ENCODE measurements around the gene MFF.

Gene MFF

GRCh38 chr2:227398684-227399670 lies 73.9 kb downstream of the MFF start:
- Histone ChIP-seq H3K9ac (ENCODE audit: low read depth, low read length) (no peak overlapping the region), H3K9me3 (ENCODE audit: control insufficient read depth, insufficient read depth, low read length) (no peaks in the 10 kb centered on the region), H3K4me1 (ENCODE audit: insufficient read depth, low read length) (peaks cover under 1% of the 10 kb centered on the region; the same call in 1 of the 2 replicates), H3K36me3 (ENCODE audit: insufficient read depth, low read length) (no peaks in the 10 kb centered on the region)

GRCh38 chr2:227401550-227401949 lies 76.5 kb downstream of the MFF start:
- no peaks in the 10 kb centered on the region for H3K36me3 ChIP-seq (ENCODE audit: insufficient read depth, low read length)
- no peak overlapping the region for H3K9ac ChIP-seq (ENCODE audit: low read depth, low read length)
- H3K4me1 ChIP-seq (ENCODE audit: insufficient read depth, low read length), result peaks cover 3% of the 10 kb centered on the region; the same call in 1 of the 2 replicates
- no peaks in the 10 kb centered on the region for H3K9me3 ChIP-seq (ENCODE audit: control insufficient read depth, insufficient read depth, low read length)

- no peaks in the 10 kb centered on the region for H3K36me3 ChIP-seq (ENCODE audit: insufficient read depth, low read length)
- H3K9me3 ChIP-seq (ENCODE audit: control insufficient read depth, insufficient read depth, low read length), result no peaks in the 10 kb centered on the region
- H3K4me1 ChIP-seq (ENCODE audit: insufficient read depth, low read length), result peaks cover 6% of the 10 kb centered on the region; the same call in 1 of the 2 replicates
- H3K9ac ChIP-seq (ENCODE audit: low read depth, low read length), result no peak overlapping the region
Observed at GRCh38 chr2:227402321-227402720, 77.3 kb downstream of the MFF start.

GRCh38 chr2:227402959-227403358 lies 77.9 kb downstream of the MFF start:
- Histone ChIP-seq H3K36me3 (ENCODE audit: insufficient read depth, low read length) (no peaks in the 10 kb centered on the region), H3K9ac (ENCODE audit: low read depth, low read length) (no peak overlapping the region), H3K4me1 (ENCODE audit: insufficient read depth, low read length) (peaks cover 6% of the 10 kb centered on the region; the same call in 1 of the 2 replicates), H3K9me3 (ENCODE audit: control insufficient read depth, insufficient read depth, low read length) (no peaks in the 10 kb centered on the region)

GRCh38 chr2:227404585-227405271 lies 79.7 kb downstream of the MFF start:
- Histone ChIP-seq H3K36me3 (ENCODE audit: insufficient read depth, low read length) (no peaks in the 10 kb centered on the region), H3K9ac (ENCODE audit: low read depth, low read length) (no peak overlapping the region), H3K4me1 (ENCODE audit: insufficient read depth, low read length) (peaks cover 6% of the 10 kb centered on the region; the same call in 1 of the 2 replicates), H3K9me3 (ENCODE audit: control insufficient read depth, insufficient read depth, low read length) (no peaks in the 10 kb centered on the region)

GRCh38 chr2:227406177-227407031 lies 81.4 kb downstream of the MFF start:
- no peaks in the 10 kb centered on the region for H3K36me3 ChIP-seq (ENCODE audit: insufficient read depth, low read length)
- no peaks in the 10 kb centered on the region for H3K9me3 ChIP-seq (ENCODE audit: control insufficient read depth, insufficient read depth, low read length)
- peaks cover 6% of the 10 kb centered on the region; the same call in 1 of the 2 replicates for H3K4me1 ChIP-seq (ENCODE audit: insufficient read depth, low read length)
- H3K9ac ChIP-seq (ENCODE audit: low read depth, low read length), result no peak overlapping the region

All from ES-I3 (cell line).